ENCODE measurements around the gene GPR161.
A peak's percentile ranks its signal among the peaks of the same experiment; 100 is the strongest.
"Not testable (repeated sequence)": the region's sequence is repeated elsewhere in the genome, so short reads cannot be mapped to it uniquely, and the experiment has no call there.

The GPR161 gene

GRCh38 chr1:168136709-168137514, at the start of gene GPR161:
Gene GPR161, minus strand, starts transcription at chr1:168136930. Its CDS starts 32,080 bp downstream, at chr1:168104850.
- TF ChIP-seq, protein P1, sequence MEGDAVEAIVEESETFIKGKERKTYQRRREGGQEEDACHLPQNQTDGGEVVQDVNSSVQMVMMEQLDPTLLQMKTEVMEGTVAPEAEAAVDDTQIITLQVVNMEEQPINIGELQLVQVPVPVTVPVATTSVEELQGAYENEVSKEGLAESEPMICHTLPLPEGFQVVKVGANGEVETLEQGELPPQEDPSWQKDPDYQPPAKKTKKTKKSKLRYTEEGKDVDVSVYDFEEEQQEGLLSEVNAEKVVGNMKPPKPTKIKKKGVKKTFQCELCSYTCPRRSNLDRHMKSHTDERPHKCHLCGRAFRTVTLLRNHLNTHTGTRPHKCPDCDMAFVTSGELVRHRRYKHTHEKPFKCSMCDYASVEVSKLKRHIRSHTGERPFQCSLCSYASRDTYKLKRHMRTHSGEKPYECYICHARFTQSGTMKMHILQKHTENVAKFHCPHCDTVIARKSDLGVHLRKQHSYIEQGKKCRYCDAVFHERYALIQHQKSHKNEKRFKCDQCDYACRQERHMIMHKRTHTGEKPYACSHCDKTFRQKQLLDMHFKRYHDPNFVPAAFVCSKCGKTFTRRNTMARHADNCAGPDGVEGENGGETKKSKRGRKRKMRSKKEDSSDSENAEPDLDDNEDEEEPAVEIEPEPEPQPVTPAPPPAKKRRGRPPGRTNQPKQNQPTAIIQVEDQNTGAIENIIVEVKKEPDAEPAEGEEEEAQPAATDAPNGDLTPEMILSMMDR (IDR thresholded peaks at IDR 0.05; ENCODE audit: insufficient read depth, low read depth, low read length, missing control alignments) = peak; percentile 9
- peak within 1 kb of the TSS; percentile 58 for H3K4me3 ChIP-seq (ENCODE audit: low read length)
- peak; percentile 55 for DNase-seq (ENCODE audit: low read depth)

GRCh38 chr1:168181063-168181720, 44.5 kb upstream of the GPR161 start:
- DNase-seq (ENCODE audit: low read depth); H3K4me3 ChIP-seq (ENCODE audit: low read length): not testable (repeated sequence)

DNA sequence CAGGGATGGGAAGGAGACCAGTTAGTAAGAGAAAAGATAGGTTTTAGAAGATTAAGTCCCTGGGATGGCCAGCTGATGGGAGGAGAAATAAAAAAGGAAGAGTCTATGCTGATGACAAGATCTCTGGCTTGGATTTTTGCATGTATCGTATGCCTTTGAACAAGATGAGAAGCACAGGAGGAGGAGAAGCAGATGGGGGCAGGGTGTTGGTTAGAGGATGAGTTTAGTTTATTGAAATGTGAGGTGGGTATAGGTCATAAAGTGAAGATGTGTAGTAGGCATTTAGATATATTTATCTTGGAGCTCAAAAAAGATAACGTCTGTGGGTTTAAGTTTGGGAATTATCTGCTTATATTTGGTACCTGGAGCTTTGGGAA, 43.4 kb upstream of the GPR161 start:
- TF ChIP-seq, protein P1 (IDR thresholded peaks at IDR 0.05; ENCODE audit: insufficient read depth, low read depth, low read length, missing control alignments) = no peak
- H3K4me3 ChIP-seq (ENCODE audit: low read length) = peak overlapping the region; percentile 94
- DNase-seq (ENCODE audit: low read depth) = peak; percentile 6

DNA sequence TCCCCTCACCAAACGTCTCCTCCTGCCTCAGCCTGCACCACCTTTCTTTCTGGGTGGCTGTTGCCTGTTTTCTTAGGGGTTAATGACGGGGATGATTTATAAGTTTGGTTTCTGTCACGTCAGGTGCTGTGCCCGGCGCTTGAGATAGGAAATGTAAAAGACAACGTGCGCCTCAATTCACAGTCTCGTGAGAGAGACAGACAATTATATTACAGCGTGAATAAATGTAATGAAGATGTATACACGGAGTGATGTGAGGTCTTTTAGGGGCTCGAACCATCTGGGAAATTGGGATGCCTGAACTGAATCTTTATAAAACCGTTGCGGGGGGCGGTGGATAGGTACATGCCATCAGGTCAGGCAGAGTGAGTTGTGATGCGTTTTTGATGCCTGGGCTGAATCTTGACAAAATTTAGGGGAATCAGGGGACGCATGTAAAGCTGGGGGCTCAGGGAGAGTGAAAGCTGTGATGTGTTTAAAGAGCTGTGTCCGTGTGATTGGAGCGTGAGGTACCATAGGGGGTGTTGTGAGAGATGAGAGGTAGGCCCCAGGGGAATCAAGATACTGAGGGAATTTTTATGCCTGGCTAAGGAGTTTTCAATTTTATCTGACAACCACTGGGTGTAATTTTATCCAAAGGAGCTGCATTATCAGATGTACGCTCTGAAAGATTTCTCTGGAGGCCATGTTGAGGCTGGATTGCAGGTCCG, 42.9 kb upstream of the GPR161 start:
- peak overlapping the region; percentile 94 for H3K4me3 ChIP-seq (ENCODE audit: low read length)
- TF ChIP-seq, protein P1 (IDR thresholded peaks at IDR 0.05; ENCODE audit: insufficient read depth, low read depth, low read length, missing control alignments) = no peak
- peak; percentile 13 for DNase-seq (ENCODE audit: low read depth)

GRCh38 chr1:168178638-168179437, 42.1 kb upstream of the GPR161 start, which contains the start of gene TIPRL:
Gene TIPRL, plus strand, starts transcription at chr1:168178962. Its CDS starts 116 bp downstream, at chr1:168179078.
- TF ChIP-seq, protein P1 (IDR thresholded peaks at IDR 0.05; ENCODE audit: insufficient read depth, low read depth, low read length, missing control alignments) = peak; percentile 65
- H3K4me3 ChIP-seq (ENCODE audit: low read length) = peak within 1 kb of the TSS; percentile 94
- peak; percentile 98 for DNase-seq (ENCODE audit: low read depth)

GRCh38 chr1:168178227-168178637, 41.5 kb upstream of the GPR161 start:
- TF ChIP-seq, protein P1 (IDR thresholded peaks at IDR 0.05; ENCODE audit: insufficient read depth, low read depth, low read length, missing control alignments) = no peak
- H3K4me3 ChIP-seq (ENCODE audit: low read length) = peak overlapping the region; percentile 94
- DNase-seq (ENCODE audit: low read depth) = no peak
